Pericardium fibroblast (primary cell): ENCODE results near the gene LZTS3. TPM values are rescaled to one million over a fixed set of nuclear protein-coding genes. Genes with fewer than 3 reads are reported as not detected.

Source experiments
- total RNA-seq: library from RNA; depleted of rRNA; stranded (reverse); fragments of >200 nt; gene quantifications from 2 replicates; pipeline ENCODE4 v1.2.3, GENCODE V29; 2015

LZTS3 gene
- 5.1 and 5.7 TPM in 2 replicates for total RNA-seq

DNA sequence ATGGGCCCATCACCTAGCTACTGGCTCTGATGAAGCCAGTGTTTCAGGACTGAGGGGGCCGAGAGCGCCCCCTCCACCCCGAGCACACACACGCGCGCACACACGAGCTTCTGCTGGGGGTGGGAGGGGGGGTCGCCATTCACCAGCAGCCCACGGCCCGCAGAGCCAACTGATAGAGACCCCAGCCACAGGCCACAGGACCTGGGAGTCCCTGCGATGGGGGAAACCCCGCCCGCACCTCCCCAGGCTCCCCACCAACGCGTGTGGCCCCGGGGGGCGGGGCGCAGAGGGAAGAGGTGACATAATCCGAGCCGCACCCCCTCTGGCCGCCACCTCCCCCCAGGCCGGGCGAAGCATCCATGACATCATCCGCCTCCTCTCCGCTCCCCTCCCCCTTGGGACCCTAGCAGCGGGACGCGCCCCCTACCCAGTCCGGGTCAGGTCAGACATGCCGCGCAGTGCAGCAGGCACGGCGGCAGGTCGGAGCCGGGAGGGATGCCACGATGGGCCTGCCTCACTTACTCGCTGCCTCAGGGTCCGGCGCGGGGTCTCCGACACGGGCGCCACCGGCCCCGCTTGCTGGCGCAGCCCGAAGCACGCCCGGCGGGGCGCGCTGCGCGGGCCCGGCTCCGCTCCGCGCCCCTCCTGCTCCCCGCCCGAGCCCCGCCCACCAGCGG lies at the start of gene LZTS3:
TSS of gene LZTS3 (minus strand) at position 617 of the 677 bp plus-strand sequence. CDS start 6,386 bp downstream, outside the sequence.

DNA sequence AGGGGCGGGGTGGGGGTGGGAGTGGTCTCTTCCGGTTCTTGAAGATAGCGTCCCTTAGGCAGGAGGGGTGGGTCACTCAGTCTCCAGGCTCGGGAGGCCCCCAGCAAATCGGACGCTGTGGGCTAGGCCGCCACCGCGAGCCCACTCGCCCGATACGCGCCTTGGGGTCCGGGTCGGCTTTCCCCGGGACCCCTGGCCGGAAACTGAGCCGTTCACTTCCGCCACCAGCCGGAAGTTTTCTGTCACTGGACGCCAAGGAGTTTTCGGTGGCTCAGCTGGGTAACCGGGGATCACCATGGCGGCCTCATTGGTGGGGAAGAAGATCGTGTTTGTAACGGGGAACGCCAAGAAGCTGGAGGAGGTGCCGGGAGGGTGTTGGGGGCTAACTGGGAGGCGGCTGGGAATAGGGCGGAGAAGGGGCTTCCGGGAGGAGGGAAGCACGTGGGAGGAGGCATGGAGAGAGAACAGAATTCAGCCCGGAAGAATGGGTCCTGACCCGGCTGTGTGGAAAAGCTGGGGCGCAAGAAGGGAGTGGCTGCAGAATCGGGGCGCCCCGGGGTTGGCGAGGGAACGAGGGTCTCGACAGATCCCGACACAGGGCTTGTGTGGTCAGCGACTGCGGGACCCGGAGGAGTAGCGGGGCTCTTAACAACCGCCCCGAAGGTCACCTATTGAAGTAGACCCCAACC lies 36.1 kb upstream of the LZTS3 start, which contains the start of gene ITPA:
TSS of gene ITPA (plus strand) at position 242 of the 689 bp plus-strand sequence. CDS start at position 296, 54 bp downstream.

DNA sequence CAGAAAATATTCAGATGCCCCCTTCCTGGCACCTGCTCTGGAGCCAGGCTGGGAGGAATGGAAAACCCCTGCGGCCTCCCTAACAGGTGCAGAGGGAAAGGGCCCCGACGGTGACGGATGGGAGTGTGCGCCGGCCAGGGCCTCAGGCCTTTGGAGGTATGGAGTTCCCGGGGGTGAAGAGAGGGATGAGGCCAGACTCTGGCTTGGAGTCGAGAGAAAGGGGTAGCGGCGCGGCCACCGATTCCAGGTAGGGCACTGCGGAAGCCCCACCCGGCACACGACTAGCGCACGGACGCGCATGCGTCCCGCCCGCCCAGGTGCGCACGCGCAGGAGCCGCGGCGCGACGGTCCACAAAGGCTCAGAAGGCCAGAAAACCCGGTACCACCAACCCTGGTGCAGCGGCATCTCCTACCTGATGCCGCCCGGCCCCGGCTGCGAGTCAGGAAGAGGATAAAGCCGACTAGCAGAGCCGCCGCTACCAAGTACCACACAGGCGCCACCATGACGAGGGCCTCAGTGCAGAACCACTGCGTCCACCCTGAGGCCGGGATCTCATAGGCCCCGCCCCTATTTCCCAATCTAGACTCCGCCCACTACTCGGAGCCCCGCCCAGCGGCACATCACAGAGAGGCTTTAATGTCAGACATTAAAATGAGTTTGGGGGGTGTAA lies 30.9 kb upstream of the LZTS3 start, which contains the start of gene DDRGK1:
TSS of gene DDRGK1 (minus strand) at position 559 of the 671 bp plus-strand sequence. CDS start at position 504, 55 bp downstream.

Other genes with a start within 250 kb of the LZTS3 start
- gene GNRH2, start 129.9 kb downstream of the LZTS3 start, total RNA-seq: not detected in 2 replicates
- 43.1 and 59.0 TPM in 2 replicates for gene MRPS26, start 127.5 kb downstream of the LZTS3 start, total RNA-seq
- gene OXT, start 101.9 kb downstream of the LZTS3 start, total RNA-seq: not detected in 2 replicates
- not detected in 2 replicates for gene AVP, start 88.8 kb downstream of the LZTS3 start, total RNA-seq
- 5.5 and 13.9 TPM in 2 replicates for gene FASTKD5, start 13.7 kb downstream of the LZTS3 start, total RNA-seq
- 4.0 and 4.6 TPM in 2 replicates for gene UBOX5, start 13.7 kb downstream of the LZTS3 start, total RNA-seq
- gene DDRGK1, start 31.1 kb upstream of the LZTS3 start, total RNA-seq: 44.4 and 54.8 TPM in 2 replicates
- 39.9 and 44.3 TPM in 2 replicates for gene ITPA, start 35.9 kb upstream of the LZTS3 start, total RNA-seq
- 1.4 TPM in 2 replicates for gene SLC4A11, start 65.6 kb upstream of the LZTS3 start, total RNA-seq
- gene DNAAF9, start 234.1 kb upstream of the LZTS3 start, total RNA-seq: 10.0 and 11.4 TPM in 2 replicates